ENCODE results near the gene COPS7B. TPM values are rescaled to one million over a fixed set of nuclear protein-coding genes. Genes with fewer than 3 reads are reported as not detected.

The COPS7B gene
- total RNA-seq, 1 experiment from 2014 or later, result 41.3 TPM

DNA sequence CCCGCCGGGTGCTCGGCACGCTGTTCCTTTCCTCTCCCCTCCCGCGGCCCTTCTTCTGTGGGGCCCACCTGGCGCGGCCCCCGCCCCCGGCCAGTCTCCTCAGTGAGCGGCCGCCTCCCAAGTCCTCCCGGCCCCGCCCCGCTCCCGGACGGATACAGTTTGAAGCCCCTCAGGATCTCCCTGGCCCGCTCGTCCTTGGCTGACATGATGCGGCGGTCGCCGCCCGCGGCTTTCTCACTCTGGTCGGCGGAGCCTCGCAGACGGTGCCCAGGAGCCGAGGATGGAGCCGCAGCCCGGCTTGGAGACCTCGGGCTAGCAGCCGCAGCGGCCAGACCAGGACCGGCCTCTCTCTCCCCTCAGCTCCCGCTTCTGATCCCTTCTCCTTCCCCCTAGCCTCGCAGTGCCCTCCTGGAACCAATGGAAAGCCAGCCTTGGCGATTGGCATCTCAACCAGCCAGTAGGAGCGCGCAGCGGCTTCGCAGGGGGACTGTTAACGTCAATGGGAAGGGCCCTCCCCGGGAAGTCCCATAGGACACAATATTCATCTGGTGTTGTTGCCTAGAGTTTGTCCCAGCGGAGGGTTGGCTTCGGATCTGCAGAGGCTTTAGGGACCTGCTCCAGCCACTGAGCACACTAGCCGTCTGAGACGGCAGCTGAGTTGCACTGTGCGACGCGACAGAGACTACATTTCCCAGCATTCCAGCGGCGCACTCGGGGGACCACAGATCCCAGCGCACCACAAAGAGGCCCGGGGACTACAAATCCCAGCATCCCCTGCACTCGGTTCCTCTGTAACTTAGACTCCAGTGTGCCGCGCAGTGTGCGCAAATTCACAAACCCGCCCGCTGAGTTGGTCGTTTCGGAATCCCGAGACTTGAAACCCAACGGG lies 5.1 kb upstream of the COPS7B start, which contains the start of gene PDE6D:
Gene PDE6D (minus strand): TSS at position 374 of the 889 bp plus-strand sequence. CDS start 168 bp downstream, at position 206.
- ATAC-seq (peak; percentile 98), DNase-seq (ENCODE audit: low read depth, low spot score) (peak; percentile 97)
- ChIA-PET POLR2A (no interaction called here), CTCF (interaction anchor here (0.6 to 1.0 kb wide), 2 partner anchors 12 to 852 kb away, joined by 3 read pairs; no protein-coding TSS in a partner anchor)
- peak within 1 kb of the TSS; percentile 84 to 93 for H3K4me3 ChIP-seq (ENCODE audit: low read depth in 2 of 2, low read length in 2 of 2)
- H3K27ac ChIP-seq (ENCODE audit: low read length), result peak within 1 kb of the TSS; percentile 90
- peak; percentile 34; the same call in 1 of the 2 replicates for TF ChIP-seq TCF7L2 (IDR thresholded peaks at IDR 0.05; ENCODE audit: low read depth, low read length)
- 0 out of 2 replicates have a peak, but pooled peaks have one; percentile 30 for TF ChIP-seq SIN3A (IDR thresholded peaks at IDR 0.05; ENCODE audit: borderline replicate concordance, insufficient read depth, low read depth, low read length)
- TF ChIP-seq REST (IDR thresholded peaks at IDR 0.05; ENCODE audit: insufficient read depth in 1 of 2, low read depth in 2 of 2, low read length in 1 of 2), result no peak
- TF ChIP-seq, protein P1, sequence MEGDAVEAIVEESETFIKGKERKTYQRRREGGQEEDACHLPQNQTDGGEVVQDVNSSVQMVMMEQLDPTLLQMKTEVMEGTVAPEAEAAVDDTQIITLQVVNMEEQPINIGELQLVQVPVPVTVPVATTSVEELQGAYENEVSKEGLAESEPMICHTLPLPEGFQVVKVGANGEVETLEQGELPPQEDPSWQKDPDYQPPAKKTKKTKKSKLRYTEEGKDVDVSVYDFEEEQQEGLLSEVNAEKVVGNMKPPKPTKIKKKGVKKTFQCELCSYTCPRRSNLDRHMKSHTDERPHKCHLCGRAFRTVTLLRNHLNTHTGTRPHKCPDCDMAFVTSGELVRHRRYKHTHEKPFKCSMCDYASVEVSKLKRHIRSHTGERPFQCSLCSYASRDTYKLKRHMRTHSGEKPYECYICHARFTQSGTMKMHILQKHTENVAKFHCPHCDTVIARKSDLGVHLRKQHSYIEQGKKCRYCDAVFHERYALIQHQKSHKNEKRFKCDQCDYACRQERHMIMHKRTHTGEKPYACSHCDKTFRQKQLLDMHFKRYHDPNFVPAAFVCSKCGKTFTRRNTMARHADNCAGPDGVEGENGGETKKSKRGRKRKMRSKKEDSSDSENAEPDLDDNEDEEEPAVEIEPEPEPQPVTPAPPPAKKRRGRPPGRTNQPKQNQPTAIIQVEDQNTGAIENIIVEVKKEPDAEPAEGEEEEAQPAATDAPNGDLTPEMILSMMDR (IDR thresholded peaks at IDR 0.05), result no peak
- peak; percentile 59; the same call in 1 of the 2 replicates for TF ChIP-seq POLR2AphosphoS5 (IDR thresholded peaks at IDR 0.05; ENCODE audit: low read depth, low read length)
- no peaks in the 10 kb centered on the region for H3K9me3 ChIP-seq (ENCODE audit: control insufficient read depth, insufficient read depth, low read depth, low read length)
- no TSS peak for BruUV-seq (replicated peaks)
- H3K27me3 ChIP-seq (ENCODE audit: control insufficient read depth, insufficient read depth, low read length), result no peaks in the 10 kb centered on the region
- peaks cover 4% of the 10 kb centered on the region; the same call in 1 of the 2 replicates for H3K36me3 ChIP-seq (ENCODE audit: control insufficient read depth, insufficient read depth, low read length)
- H3K4me1 ChIP-seq (ENCODE audit: control insufficient read depth, insufficient read depth, low read length), result peaks cover 31% of the 10 kb centered on the region
- in situ Hi-C loops (cut with HindIII; ENCODE audit: low pct_unique_long_range_greater_than_20kb, low sequenced_read_pairs), result no loop called here
- intact Hi-C loops (cut with micrococcal nuclease; ENCODE audit: unreplicated experiment), result loop anchor here (10.0 kb wide), 1 partner anchor 166 kb away; no protein-coding TSS in a partner anchor

DNA sequence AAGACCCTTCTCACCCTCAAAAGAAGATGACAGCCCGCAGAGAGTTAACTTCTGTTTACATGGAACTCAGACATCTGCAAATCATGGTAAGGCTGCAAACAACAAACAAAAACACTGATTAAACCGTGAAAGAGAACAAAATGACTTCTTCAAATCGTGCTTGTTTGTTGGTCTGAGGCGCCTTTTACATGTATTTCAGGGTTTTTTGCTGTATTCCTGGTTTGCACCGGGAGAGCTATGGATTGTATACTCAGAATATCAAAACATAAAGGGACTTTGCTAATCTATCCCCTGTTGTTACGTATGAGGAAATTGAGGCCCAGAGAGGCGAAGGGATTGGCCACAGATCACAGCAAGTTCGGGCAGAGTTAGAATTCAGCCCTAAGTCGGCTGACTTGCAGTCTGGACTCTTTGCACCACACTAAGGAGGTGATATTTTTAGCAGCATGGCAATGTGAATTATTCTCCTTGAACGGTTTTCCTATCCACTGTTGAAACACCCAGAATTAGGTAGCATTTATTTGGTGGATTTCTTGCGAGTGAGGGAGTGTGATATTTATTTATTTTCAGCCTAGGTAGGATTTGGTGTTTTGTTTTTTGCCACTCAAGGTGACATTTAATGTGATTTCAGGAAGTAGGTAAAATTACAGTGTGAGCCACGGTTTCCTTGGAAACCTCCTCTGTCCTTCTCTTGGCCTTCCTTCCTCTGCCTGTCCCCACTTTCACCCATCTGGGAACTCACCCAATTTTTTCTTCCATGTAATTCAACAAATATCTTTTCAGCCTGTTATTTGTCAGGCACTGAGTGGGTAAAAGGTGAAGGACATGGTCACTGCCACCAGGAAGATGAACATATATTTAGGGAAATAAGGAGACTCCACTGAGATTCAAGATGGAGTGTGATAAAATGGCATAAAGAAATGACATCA lies 4.2 kb upstream of the COPS7B start:
- DNase-seq (ENCODE audit: low read depth, low spot score), result peak; percentile 20
- in situ Hi-C loops (cut with HindIII; ENCODE audit: low pct_unique_long_range_greater_than_20kb, low sequenced_read_pairs) (no loop called here), intact Hi-C loops (cut with micrococcal nuclease; ENCODE audit: unreplicated experiment) (loop anchor here (10.0 kb wide), 1 partner anchor 167 kb away; no protein-coding TSS in a partner anchor)
- Histone ChIP-seq H3K4me3 (ENCODE audit: low read depth in 2 of 2, low read length in 2 of 2) (peak overlapping the region; percentile 84 to 93), H3K27ac (ENCODE audit: low read length) (peak overlapping the region; percentile 90), H3K27me3 (ENCODE audit: control insufficient read depth, insufficient read depth, low read length) (no peaks in the 10 kb centered on the region), H3K4me1 (ENCODE audit: control insufficient read depth, insufficient read depth, low read length) (peaks cover 31% of the 10 kb centered on the region), H3K36me3 (ENCODE audit: control insufficient read depth, insufficient read depth, low read length) (peaks cover 6% of the 10 kb centered on the region; the same call in 1 of the 2 replicates), H3K9me3 (ENCODE audit: control insufficient read depth, insufficient read depth, low read depth, low read length) (no peaks in the 10 kb centered on the region)
- BruUV-seq (replicated peaks), result no TSS peak
- ChIA-PET POLR2A (no interaction called here), CTCF (no interaction called here)
- ATAC-seq, result no peak
- TF ChIP-seq TCF7L2 (IDR thresholded peaks at IDR 0.05; ENCODE audit: low read depth, low read length) (no peak), POLR2AphosphoS5 (IDR thresholded peaks at IDR 0.05; ENCODE audit: low read depth, low read length) (no peak), REST (IDR thresholded peaks at IDR 0.05; ENCODE audit: insufficient read depth in 1 of 2, low read depth in 2 of 2, low read length in 1 of 2) (no peak), SIN3A (IDR thresholded peaks at IDR 0.05; ENCODE audit: borderline replicate concordance, insufficient read depth, low read depth, low read length) (no peak)
- TF ChIP-seq, protein P1 (IDR thresholded peaks at IDR 0.05), result no peak

Data from Panc1 (cell line).